ENCODE measurements around the gene HTR3C.

HTR3C gene

DNA sequence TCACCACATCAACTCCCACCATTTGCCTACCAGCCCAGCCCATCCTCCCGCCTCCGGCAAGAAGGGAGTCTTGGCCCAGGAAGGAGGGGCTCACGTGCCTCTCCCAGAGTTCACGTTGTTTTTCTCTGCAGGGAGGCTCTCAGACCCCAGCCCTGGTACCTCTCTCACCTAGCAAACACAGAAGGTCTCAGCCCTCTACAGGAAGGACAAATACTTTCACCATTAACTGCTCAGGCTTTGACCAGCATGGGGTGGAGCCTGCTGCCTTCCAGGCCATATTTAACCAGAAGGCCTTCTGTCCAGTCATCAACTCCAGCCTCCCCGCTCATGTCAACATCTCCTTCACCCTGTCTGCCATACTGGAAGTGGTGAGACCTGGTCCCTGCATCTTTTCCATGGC, 25.0 kb downstream of the HTR3C start:
- DNase-seq (ENCODE audit: low read depth) = no peak
- TF ChIP-seq, protein P1, sequence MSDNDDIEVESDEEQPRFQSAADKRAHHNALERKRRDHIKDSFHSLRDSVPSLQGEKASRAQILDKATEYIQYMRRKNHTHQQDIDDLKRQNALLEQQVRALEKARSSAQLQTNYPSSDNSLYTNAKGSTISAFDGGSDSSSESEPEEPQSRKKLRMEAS (IDR thresholded peaks at IDR 0.05; ENCODE audit: low read depth, low read length) = no peak
- TF ChIP-seq, protein P2, sequence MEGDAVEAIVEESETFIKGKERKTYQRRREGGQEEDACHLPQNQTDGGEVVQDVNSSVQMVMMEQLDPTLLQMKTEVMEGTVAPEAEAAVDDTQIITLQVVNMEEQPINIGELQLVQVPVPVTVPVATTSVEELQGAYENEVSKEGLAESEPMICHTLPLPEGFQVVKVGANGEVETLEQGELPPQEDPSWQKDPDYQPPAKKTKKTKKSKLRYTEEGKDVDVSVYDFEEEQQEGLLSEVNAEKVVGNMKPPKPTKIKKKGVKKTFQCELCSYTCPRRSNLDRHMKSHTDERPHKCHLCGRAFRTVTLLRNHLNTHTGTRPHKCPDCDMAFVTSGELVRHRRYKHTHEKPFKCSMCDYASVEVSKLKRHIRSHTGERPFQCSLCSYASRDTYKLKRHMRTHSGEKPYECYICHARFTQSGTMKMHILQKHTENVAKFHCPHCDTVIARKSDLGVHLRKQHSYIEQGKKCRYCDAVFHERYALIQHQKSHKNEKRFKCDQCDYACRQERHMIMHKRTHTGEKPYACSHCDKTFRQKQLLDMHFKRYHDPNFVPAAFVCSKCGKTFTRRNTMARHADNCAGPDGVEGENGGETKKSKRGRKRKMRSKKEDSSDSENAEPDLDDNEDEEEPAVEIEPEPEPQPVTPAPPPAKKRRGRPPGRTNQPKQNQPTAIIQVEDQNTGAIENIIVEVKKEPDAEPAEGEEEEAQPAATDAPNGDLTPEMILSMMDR (IDR thresholded peaks at IDR 0.05; ENCODE audit: low read depth, low read length) = no peak
- no peak for TF ChIP-seq MYC (IDR thresholded peaks at IDR 0.05; ENCODE audit: low read depth, low read length)
- no peak for TF ChIP-seq POLR2A (IDR thresholded peaks at IDR 0.05; ENCODE audit: extremely low read depth, insufficient read length)
- H3K4me3 ChIP-seq (ENCODE audit: low read depth, low read length) = no peak overlapping the region

DNA sequence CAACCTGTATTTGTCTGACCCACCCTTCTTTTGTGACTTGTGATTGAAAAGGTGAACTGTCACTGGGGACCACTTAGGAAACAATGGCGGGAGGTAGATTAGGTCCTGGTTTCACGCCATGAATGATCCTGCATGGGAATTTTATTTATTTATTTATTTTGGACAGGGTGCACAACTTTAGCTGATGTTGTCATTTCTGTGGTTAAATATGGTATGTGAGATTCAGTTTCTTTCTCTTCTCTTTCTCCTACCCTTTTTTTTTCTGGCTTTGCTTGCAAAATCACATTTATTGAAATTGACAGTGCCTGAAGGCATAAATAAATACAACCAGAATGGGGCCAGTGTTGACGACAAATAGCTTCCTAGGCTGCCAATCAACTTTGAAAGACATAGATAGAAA, 26.0 kb downstream of the HTR3C start:
- no peak for TF ChIP-seq POLR2A (IDR thresholded peaks at IDR 0.05; ENCODE audit: extremely low read depth, insufficient read length)
- no peak for TF ChIP-seq MYC (IDR thresholded peaks at IDR 0.05; ENCODE audit: low read depth, low read length)
- TF ChIP-seq, protein P2 (IDR thresholded peaks at IDR 0.05; ENCODE audit: low read depth, low read length) = no peak
- TF ChIP-seq, protein P1 (IDR thresholded peaks at IDR 0.05; ENCODE audit: low read depth, low read length) = no peak

DNA sequence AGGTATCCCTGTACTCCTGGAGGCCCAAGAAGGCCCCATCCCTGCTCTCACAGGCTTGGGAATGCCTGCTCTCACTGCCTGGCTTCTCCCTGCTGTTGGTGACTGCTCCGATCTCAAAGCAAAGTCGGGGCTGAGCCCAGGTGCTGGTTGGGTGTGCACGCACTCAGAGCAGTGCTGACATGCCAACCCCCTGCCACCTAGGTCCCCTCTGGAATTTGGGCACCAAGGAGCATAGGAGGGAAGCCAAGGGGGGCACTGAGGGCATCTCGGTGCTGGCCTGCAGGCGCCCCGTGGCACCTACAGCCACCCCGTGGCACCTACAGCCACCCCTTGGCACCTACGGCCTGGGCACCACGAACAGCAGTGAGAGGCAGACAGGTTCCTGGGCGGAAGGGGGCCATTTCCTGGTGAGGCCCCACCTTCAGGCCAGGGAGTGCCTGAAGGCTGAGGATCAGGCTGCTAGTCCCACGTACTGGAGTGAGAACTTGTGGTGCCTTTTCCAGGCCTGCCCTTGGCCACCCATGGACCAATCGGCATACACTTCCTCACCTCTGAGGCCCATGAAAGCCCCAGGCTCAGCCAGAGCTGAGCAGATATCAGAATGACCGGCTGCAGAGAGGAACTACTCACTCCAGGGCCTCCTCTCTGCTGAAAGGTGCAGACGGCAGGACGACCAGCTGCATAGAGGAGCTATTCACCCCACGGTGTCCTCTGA, 28.4 kb downstream of the HTR3C start:
- no peak for DNase-seq (ENCODE audit: low read depth)
- H3K4me3 ChIP-seq (ENCODE audit: low read depth, low read length) = no peak overlapping the region
- TF ChIP-seq POLR2A (IDR thresholded peaks at IDR 0.05; ENCODE audit: extremely low read depth, insufficient read length) (no peak), MYC (IDR thresholded peaks at IDR 0.05; ENCODE audit: low read depth, low read length) (no peak)
- TF ChIP-seq, protein P2 (IDR thresholded peaks at IDR 0.05; ENCODE audit: low read depth, low read length) = no peak
- TF ChIP-seq, protein P1 (IDR thresholded peaks at IDR 0.05; ENCODE audit: low read depth, low read length) = no peak

More for the DNA sequence above, 26.0 kb downstream of the HTR3C start:
- DNase-seq (ENCODE audit: low read depth) = no peak
- no peak overlapping the region for H3K4me3 ChIP-seq (ENCODE audit: low read depth, low read length)

DNA sequence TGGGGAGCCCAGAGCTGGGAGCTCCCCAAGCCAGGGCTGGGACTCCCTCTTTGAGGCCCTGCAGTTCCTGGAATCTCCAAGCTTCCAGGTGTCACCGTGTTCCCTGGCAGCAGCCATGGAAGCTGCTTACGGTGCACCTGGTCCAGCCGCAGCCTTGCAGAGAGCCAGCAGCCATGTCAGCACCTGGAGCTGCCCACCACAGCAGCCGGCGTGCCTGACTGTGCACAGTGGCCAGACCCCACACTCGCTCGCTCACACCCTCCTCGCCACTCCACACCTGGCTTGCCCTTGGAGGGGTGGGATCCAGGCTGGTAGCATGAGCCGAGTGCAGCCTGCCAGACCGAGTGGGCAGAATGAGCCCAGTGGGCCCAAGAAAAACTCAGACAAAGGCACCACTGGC, 29.2 kb downstream of the HTR3C start:
- DNase-seq (ENCODE audit: low read depth) = no peak
- TF ChIP-seq POLR2A (IDR thresholded peaks at IDR 0.05; ENCODE audit: extremely low read depth, insufficient read length) = no peak
- TF ChIP-seq, protein P1 (IDR thresholded peaks at IDR 0.05; ENCODE audit: low read depth, low read length) = no peak
- TF ChIP-seq, protein P2 (IDR thresholded peaks at IDR 0.05; ENCODE audit: low read depth, low read length) = no peak
- TF ChIP-seq MYC (IDR thresholded peaks at IDR 0.05; ENCODE audit: low read depth, low read length) = no peak

DNA sequence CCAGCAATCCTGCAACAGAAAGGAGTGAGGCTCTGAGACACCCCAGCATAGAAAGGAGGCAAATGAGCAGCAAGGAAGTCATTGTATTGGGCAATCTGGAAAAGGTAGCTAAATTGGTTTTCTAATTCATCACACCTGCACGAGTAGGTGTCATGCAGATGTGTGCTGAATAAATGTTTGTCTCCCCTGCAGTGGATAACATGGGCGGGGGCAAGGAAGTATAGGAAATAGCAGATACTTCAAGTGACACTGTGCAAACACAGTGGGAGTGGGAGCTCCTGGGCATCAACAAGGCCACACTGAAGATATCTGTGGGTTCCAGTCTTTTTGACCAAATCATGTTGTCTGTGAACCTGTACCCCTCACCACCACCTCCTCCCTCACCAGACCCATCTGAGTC, 29.6 kb downstream of the HTR3C start:
- TF ChIP-seq, protein P2 (IDR thresholded peaks at IDR 0.05; ENCODE audit: low read depth, low read length) = no peak
- TF ChIP-seq, protein P1 (IDR thresholded peaks at IDR 0.05; ENCODE audit: low read depth, low read length) = no peak
- TF ChIP-seq MYC (IDR thresholded peaks at IDR 0.05; ENCODE audit: low read depth, low read length) (no peak), POLR2A (IDR thresholded peaks at IDR 0.05; ENCODE audit: extremely low read depth, insufficient read length) (no peak)
- no peak for DNase-seq (ENCODE audit: low read depth)
- no peak overlapping the region for H3K4me3 ChIP-seq (ENCODE audit: low read depth, low read length)

More for the DNA sequence above, 29.2 kb downstream of the HTR3C start:
- H3K4me3 ChIP-seq (ENCODE audit: low read depth, low read length) = no peak overlapping the region

Measured in NB4 (cell line).